ENCODE measurements around the gene HNRNPUL2.
A peak's percentile ranks its signal among the peaks of the same experiment; 100 is the strongest.
"Not testable (repeated sequence)": the region's sequence is repeated elsewhere in the genome, so short reads cannot be mapped to it uniquely, and the experiment has no call there.

Gene HNRNPUL2

GRCh38 chr11:62771144-62772021, 44.1 kb upstream of the HNRNPUL2 start, which contains the start of gene TAF6L:
TSS of gene TAF6L (plus strand) at chr11:62771396. CDS start at chr11:62775784, 4,388 bp downstream.
- no peaks in the 10 kb centered on the region for H3K9me3 ChIP-seq (ENCODE audit: insufficient read depth, low read length)
- peak within 1 kb of the TSS; percentile 65 for H3K4me2 ChIP-seq (ENCODE audit: low read depth, low read length, poor library complexity, severe bottlenecking)
- peak within 1 kb of the TSS; percentile 73 for H3K27ac ChIP-seq (ENCODE audit: low read depth, low read length)
- H3K36me3 ChIP-seq (ENCODE audit: low read length), result no peaks in the 10 kb centered on the region
- H2AFZ ChIP-seq (ENCODE audit: low read depth, low read length, severe bottlenecking), result peak within 1 kb of the TSS; percentile 52
- peak within 1 kb of the TSS; percentile 75 for H3K9ac ChIP-seq (ENCODE audit: low read length)
- no peaks in the 10 kb centered on the region for H3K27me3 ChIP-seq (ENCODE audit: low read length)
- no peaks in the 10 kb centered on the region for H3K9me2 ChIP-seq (replicated peaks; ENCODE audit: insufficient read depth, low read length)
- H4K20me1 ChIP-seq (ENCODE audit: low read depth, low read length), result no peaks in the 10 kb centered on the region
- H3F3A ChIP-seq (ENCODE audit: insufficient read depth), result peaks cover 18% of the 10 kb centered on the region
- TF ChIP-seq EZH2phosphoT487 (conservative IDR thresholded peaks at IDR 0.05; ENCODE audit: low read length), result no peak
- no peak for TF ChIP-seq CTCF (IDR thresholded peaks at IDR 0.05; ENCODE audit: insufficient read depth, low read length, poor library complexity, severe bottlenecking)
- H3K4me3 ChIP-seq (ENCODE audit: insufficient read depth, low read length, poor library complexity, severe bottlenecking), result peak within 1 kb of the TSS; percentile 80
- H3K79me2 ChIP-seq (ENCODE audit: insufficient read depth, low read length), result peaks cover 23% of the 10 kb centered on the region

GRCh38 chr11:62770778-62771143, 43.5 kb upstream of the HNRNPUL2 start:
- Histone ChIP-seq H3K9me3 (ENCODE audit: insufficient read depth, low read length) (no peaks in the 10 kb centered on the region), H3K36me3 (ENCODE audit: low read length) (no peaks in the 10 kb centered on the region), H2AFZ (ENCODE audit: low read depth, low read length, severe bottlenecking) (peak overlapping the region; percentile 52), H3K9ac (ENCODE audit: low read length) (peak overlapping the region; percentile 75), H3K27me3 (ENCODE audit: low read length) (no peaks in the 10 kb centered on the region), H3K9me2 (replicated peaks; ENCODE audit: insufficient read depth, low read length) (no peaks in the 10 kb centered on the region), H4K20me1 (ENCODE audit: low read depth, low read length) (no peaks in the 10 kb centered on the region), H3K4me2 (ENCODE audit: low read depth, low read length, poor library complexity, severe bottlenecking) (peak overlapping the region; percentile 65), H3F3A (ENCODE audit: insufficient read depth) (peaks cover 18% of the 10 kb centered on the region), H3K27ac (ENCODE audit: low read depth, low read length) (peak overlapping the region; percentile 73), H3K79me2 (ENCODE audit: insufficient read depth, low read length) (peaks cover 23% of the 10 kb centered on the region), H3K4me3 (ENCODE audit: insufficient read depth, low read length, poor library complexity, severe bottlenecking) (peak overlapping the region; percentile 80)
- no peak for TF ChIP-seq CTCF (IDR thresholded peaks at IDR 0.05; ENCODE audit: insufficient read depth, low read length, poor library complexity, severe bottlenecking)
- no peak for TF ChIP-seq EZH2phosphoT487 (conservative IDR thresholded peaks at IDR 0.05; ENCODE audit: low read length)

DNA sequence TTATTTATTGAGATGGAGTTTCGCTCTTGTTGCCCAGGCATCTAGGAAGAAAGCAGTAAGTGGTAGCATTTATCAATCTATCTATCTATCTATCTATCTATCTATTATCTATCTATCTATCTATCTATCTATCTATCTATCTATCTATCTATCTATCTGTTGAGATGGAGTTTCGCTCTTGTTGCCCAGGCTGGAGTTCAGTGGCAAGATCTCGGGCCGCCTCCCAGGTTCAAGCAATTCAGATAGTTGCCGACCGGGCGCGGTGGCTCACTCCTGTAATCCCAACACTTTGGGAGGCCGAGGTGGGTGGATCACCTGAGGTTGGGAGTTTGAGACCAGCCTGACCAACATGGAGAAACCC, 33.6 kb upstream of the HNRNPUL2 start:
- not testable (repeated sequence) for H4K20me1 ChIP-seq (ENCODE audit: low read depth, low read length); H3K27ac ChIP-seq (ENCODE audit: low read depth, low read length); H3K27me3 ChIP-seq (ENCODE audit: low read length); H3K9me3 ChIP-seq (ENCODE audit: insufficient read depth, low read length); H3F3A ChIP-seq (ENCODE audit: insufficient read depth); H3K36me3 ChIP-seq (ENCODE audit: low read length); H2AFZ ChIP-seq (ENCODE audit: low read depth, low read length, severe bottlenecking); H3K9me2 ChIP-seq (replicated peaks; ENCODE audit: insufficient read depth, low read length)
- peak overlapping the region; percentile 80 for H3K4me3 ChIP-seq (ENCODE audit: insufficient read depth, low read length, poor library complexity, severe bottlenecking)
- H3K79me2 ChIP-seq (ENCODE audit: insufficient read depth, low read length), result peaks cover 15% of the 10 kb centered on the region
- peak overlapping the region; percentile 81 for H3K4me2 ChIP-seq (ENCODE audit: low read depth, low read length, poor library complexity, severe bottlenecking)
- H3K9ac ChIP-seq (ENCODE audit: low read length), result peak overlapping the region; percentile 90

All from SU-DHL-6 (cell line).